ENCODE results near the gene NOL4L.
"Not testable (repeated sequence)": the region's sequence is repeated elsewhere in the genome, so short reads cannot be mapped to it uniquely, and the experiment has no call there.

Gene NOL4L

GRCh38 chr20:32597714-32598113 is 12.6 kb upstream of the NOL4L start:
- no peak for DNase-seq (ENCODE audit: low read depth in 4 of 4, low spot score in 1 of 4)

- DNase-seq (ENCODE audit: low read depth in 4 of 4, low spot score in 1 of 4), result no peak
Observed at GRCh38 chr20:32596681-32597252, 11.6 kb upstream of the NOL4L start.

- no peak for DNase-seq (ENCODE audit: low read depth in 4 of 4, low spot score in 1 of 4)
Observed at GRCh38 chr20:32595143-32595542, 10.0 kb upstream of the NOL4L start.

GRCh38 chr20:32594669-32595068 is 9.5 kb upstream of the NOL4L start:
- not testable (repeated sequence) for DNase-seq (ENCODE audit: low read depth in 4 of 4, low spot score in 1 of 4)

GRCh38 chr20:32594204-32594603 is 9.1 kb upstream of the NOL4L start:
- no peak for DNase-seq (ENCODE audit: low read depth in 4 of 4, low spot score in 1 of 4)

- not testable (repeated sequence) for DNase-seq (ENCODE audit: low read depth in 4 of 4, low spot score in 1 of 4)
Observed at GRCh38 chr20:32592616-32593015, 7.5 kb upstream of the NOL4L start.

GRCh38 chr20:32592022-32592421 is 6.9 kb upstream of the NOL4L start:
- DNase-seq (ENCODE audit: low read depth in 4 of 4, low spot score in 1 of 4), result no peak

GRCh38 chr20:32589769-32590168 is 4.6 kb upstream of the NOL4L start:
- DNase-seq (ENCODE audit: low read depth in 4 of 4, low spot score in 1 of 4), result no peak

- DNase-seq (ENCODE audit: low read depth in 4 of 4, low spot score in 1 of 4), result no peak
Observed at GRCh38 chr20:32589256-32589655, 4.1 kb upstream of the NOL4L start.

GRCh38 chr20:32588040-32588439 is 2.9 kb upstream of the NOL4L start:
- DNase-seq (ENCODE audit: low read depth in 4 of 4, low spot score in 1 of 4), result no peak

GRCh38 chr20:32586291-32586690 is 1.2 kb upstream of the NOL4L start:
- DNase-seq (ENCODE audit: low read depth in 4 of 4, low spot score in 1 of 4), result no peak

GRCh38 chr20:32585586-32586127 is 524 bp upstream of the NOL4L start:
- DNase-seq (ENCODE audit: low read depth in 4 of 4, low spot score in 1 of 4), result no peak

- DNase-seq (ENCODE audit: low read depth in 4 of 4, low spot score in 1 of 4), result no peak
Observed at GRCh38 chr20:32583581-32584070, 1.5 kb downstream of the NOL4L start.

GRCh38 chr20:32582659-32583580 is 2.2 kb downstream of the NOL4L start:
- DNase-seq (ENCODE audit: low read depth in 4 of 4, low spot score in 1 of 4), result no peak

- no peak for DNase-seq (ENCODE audit: low read depth in 4 of 4, low spot score in 1 of 4)
Observed at GRCh38 chr20:32581839-32582658, 3.1 kb downstream of the NOL4L start.

- DNase-seq (ENCODE audit: low read depth in 4 of 4, low spot score in 1 of 4), result no peak
Observed at GRCh38 chr20:32580970-32581838, 3.9 kb downstream of the NOL4L start.

- DNase-seq (ENCODE audit: low read depth in 4 of 4, low spot score in 1 of 4), result no peak
Observed at GRCh38 chr20:32580219-32580969, 4.7 kb downstream of the NOL4L start.

- DNase-seq (ENCODE audit: low read depth in 4 of 4, low spot score in 1 of 4), result no peak
Observed at GRCh38 chr20:32578840-32579390, 6.2 kb downstream of the NOL4L start.

GRCh38 chr20:32578062-32578461 is 7.1 kb downstream of the NOL4L start:
- DNase-seq (ENCODE audit: low read depth in 4 of 4, low spot score in 1 of 4), result not testable (repeated sequence)
